ENCODE data around the gene SMAD3.

SMAD3 gene

DNA sequence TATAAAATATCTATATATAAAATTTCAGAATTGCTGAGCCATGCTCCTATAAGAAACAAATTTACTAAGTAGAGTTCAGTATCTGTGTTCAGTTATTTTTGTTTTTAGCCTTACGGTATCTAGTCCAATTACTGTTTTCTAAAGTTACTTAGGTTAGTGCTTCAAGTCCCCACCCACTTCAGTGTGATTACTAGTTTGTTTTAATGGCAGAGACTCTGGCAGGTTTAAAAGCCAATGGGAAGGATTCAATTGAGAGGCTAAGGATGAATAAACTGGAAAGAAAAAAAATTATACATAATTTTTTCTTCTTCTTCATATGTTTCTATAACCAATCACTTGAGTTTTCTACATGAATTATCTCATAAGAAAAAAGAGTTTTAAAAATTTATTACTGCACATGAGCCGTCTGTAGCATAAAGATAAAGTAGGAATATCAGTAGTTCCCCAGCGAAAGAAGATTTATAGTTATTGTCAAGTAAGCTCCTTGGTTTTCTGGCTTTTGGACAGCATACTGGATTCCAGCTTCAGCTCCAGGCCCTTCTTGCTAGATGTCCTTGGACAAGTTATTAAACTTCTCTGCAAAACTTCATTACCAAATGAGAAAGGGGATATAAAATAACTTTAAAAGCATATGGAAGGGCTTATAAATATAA lies 142.3 kb downstream of the SMAD3 start:
- Histone ChIP-seq H3K9ac (ENCODE audit: low read depth, low read length) (no peak overlapping the region), H3K4me3 (ENCODE audit: low read depth in 1 of 2, low read length in 2 of 2) (no peak overlapping the region), H3K4me2 (ENCODE audit: insufficient read depth, low read length) (no peak overlapping the region), H3K9me3 (ENCODE audit: insufficient read depth, low read length, severe bottlenecking) (no peaks in the 10 kb centered on the region), H3K27me3 (ENCODE audit: insufficient read depth, low read length, poor library complexity) (no peaks in the 10 kb centered on the region), H3K36me3 (ENCODE audit: insufficient read depth, low read length) (peaks cover 44% of the 10 kb centered on the region), H3K4me1 (ENCODE audit: insufficient read depth, low read length) (no peaks in the 10 kb centered on the region), H3K79me2 (ENCODE audit: insufficient read depth, low read length) (no peaks in the 10 kb centered on the region), H3K27ac (ENCODE audit: low read length) (no peak overlapping the region), H2AFZ (ENCODE audit: low read depth, low read length) (no peak overlapping the region), H4K20me1 (ENCODE audit: insufficient read depth, low read length) (no peaks in the 10 kb centered on the region)
- no peak for TF ChIP-seq EZH2 (IDR thresholded peaks at IDR 0.05; ENCODE audit: borderline replicate concordance, low read depth, low read length, severe bottlenecking)
- TF ChIP-seq, protein P1, sequence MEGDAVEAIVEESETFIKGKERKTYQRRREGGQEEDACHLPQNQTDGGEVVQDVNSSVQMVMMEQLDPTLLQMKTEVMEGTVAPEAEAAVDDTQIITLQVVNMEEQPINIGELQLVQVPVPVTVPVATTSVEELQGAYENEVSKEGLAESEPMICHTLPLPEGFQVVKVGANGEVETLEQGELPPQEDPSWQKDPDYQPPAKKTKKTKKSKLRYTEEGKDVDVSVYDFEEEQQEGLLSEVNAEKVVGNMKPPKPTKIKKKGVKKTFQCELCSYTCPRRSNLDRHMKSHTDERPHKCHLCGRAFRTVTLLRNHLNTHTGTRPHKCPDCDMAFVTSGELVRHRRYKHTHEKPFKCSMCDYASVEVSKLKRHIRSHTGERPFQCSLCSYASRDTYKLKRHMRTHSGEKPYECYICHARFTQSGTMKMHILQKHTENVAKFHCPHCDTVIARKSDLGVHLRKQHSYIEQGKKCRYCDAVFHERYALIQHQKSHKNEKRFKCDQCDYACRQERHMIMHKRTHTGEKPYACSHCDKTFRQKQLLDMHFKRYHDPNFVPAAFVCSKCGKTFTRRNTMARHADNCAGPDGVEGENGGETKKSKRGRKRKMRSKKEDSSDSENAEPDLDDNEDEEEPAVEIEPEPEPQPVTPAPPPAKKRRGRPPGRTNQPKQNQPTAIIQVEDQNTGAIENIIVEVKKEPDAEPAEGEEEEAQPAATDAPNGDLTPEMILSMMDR (IDR thresholded peaks at IDR 0.05; ENCODE audit: borderline replicate concordance, extremely low read depth, low read length, poor library complexity, severe bottlenecking): no peak
- DNase-seq (no peak), ATAC-seq (ENCODE audit: insufficient read depth, low read depth) (no peak)

DNA sequence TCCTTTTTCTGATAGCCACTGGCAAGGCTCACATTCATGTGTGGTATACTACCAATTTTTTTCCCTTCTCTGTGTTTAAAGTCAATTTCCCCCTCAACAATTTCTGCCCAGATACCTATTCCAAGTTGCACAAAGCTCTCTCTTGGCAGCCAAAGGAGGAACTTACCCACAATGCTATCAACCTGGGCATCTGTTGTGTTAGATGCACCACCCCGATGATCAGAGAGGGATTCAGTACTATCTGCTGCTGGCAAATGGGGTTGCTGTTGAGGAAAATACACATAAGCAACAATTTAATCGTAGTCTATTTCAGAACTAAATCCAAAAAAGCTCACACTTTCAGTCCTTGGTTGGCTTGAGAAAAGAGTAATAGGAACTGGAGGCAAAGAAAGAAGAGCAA lies 143.0 kb downstream of the SMAD3 start:
- no peak overlapping the region for H3K9ac ChIP-seq (ENCODE audit: low read depth, low read length)
- peaks cover 39% of the 10 kb centered on the region for H3K36me3 ChIP-seq (ENCODE audit: insufficient read depth, low read length)
- ATAC-seq (ENCODE audit: insufficient read depth, low read depth) (no peak), DNase-seq (no peak)
- no peaks in the 10 kb centered on the region for H3K4me1 ChIP-seq (ENCODE audit: insufficient read depth, low read length)
- no peaks in the 10 kb centered on the region for H3K9me3 ChIP-seq (ENCODE audit: insufficient read depth, low read length, severe bottlenecking)
- no peaks in the 10 kb centered on the region for H4K20me1 ChIP-seq (ENCODE audit: insufficient read depth, low read length)
- H3K4me3 ChIP-seq (ENCODE audit: low read depth in 1 of 2, low read length in 2 of 2): no peak overlapping the region
- H3K4me2 ChIP-seq (ENCODE audit: insufficient read depth, low read length): no peak overlapping the region
- H3K79me2 ChIP-seq (ENCODE audit: insufficient read depth, low read length): no peaks in the 10 kb centered on the region
- no peaks in the 10 kb centered on the region for H3K27me3 ChIP-seq (ENCODE audit: insufficient read depth, low read length, poor library complexity)
- TF ChIP-seq, protein P1 (IDR thresholded peaks at IDR 0.05; ENCODE audit: borderline replicate concordance, extremely low read depth, low read length, poor library complexity, severe bottlenecking): no peak
- no peak for TF ChIP-seq EZH2 (IDR thresholded peaks at IDR 0.05; ENCODE audit: borderline replicate concordance, low read depth, low read length, severe bottlenecking)
- H2AFZ ChIP-seq (ENCODE audit: low read depth, low read length): no peak overlapping the region
- H3K27ac ChIP-seq (ENCODE audit: low read length): no peak overlapping the region

DNA sequence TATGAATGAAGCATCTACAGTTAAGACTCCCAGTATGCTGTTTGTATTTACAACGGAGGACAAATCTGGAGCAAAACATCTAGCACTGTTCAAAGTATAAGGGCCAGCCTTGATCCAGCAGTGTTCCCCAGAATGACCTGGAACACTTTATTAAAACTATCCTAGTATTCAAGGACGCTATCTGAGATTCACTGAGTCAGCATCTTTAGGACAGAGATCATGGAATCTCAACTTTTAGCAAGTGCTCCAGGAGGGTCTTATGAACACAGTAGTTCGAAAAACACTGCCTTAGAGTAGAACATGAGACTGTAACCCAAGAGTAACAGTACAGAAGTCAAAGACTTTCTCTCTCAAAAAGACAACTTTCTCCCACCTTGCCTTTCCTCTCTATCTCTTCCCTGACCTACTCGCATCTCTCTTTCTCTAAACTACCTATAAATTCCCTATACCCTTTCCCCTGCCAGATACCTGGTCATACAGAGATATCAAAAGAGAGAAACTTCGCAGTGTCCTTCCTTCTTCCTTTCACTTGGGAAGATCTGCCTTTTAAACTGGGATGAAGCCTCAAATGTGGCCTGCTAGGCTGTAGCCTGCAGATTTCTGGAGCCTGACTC lies 145.3 kb downstream of the SMAD3 start:
- ATAC-seq (ENCODE audit: insufficient read depth, low read depth): no peak
- H3K4me1 ChIP-seq (ENCODE audit: insufficient read depth, low read length): no peaks in the 10 kb centered on the region
- no peaks in the 10 kb centered on the region for H3K27me3 ChIP-seq (ENCODE audit: insufficient read depth, low read length, poor library complexity)
- DNase-seq: no peak
- H3K9ac ChIP-seq (ENCODE audit: low read depth, low read length): no peak overlapping the region
- H3K4me2 ChIP-seq (ENCODE audit: insufficient read depth, low read length): no peak overlapping the region
- no peaks in the 10 kb centered on the region for H3K9me3 ChIP-seq (ENCODE audit: insufficient read depth, low read length, severe bottlenecking)
- no peak overlapping the region for H3K4me3 ChIP-seq (ENCODE audit: low read depth in 1 of 2, low read length in 2 of 2)
- no peak overlapping the region for H2AFZ ChIP-seq (ENCODE audit: low read depth, low read length)
- no peak overlapping the region for H3K27ac ChIP-seq (ENCODE audit: low read length)
- H3K79me2 ChIP-seq (ENCODE audit: insufficient read depth, low read length): no peaks in the 10 kb centered on the region
- TF ChIP-seq EZH2 (IDR thresholded peaks at IDR 0.05; ENCODE audit: borderline replicate concordance, low read depth, low read length, severe bottlenecking): no peak
- TF ChIP-seq, protein P1 (IDR thresholded peaks at IDR 0.05; ENCODE audit: borderline replicate concordance, extremely low read depth, low read length, poor library complexity, severe bottlenecking): no peak
- H3K36me3 ChIP-seq (ENCODE audit: insufficient read depth, low read length): peaks cover 27% of the 10 kb centered on the region
- H4K20me1 ChIP-seq (ENCODE audit: insufficient read depth, low read length): no peaks in the 10 kb centered on the region
